ENCODE results near the gene E2F4. TPM values are rescaled to one million over a fixed set of nuclear protein-coding genes. Genes with fewer than 3 reads are reported as not detected.

The E2F4 gene
- total RNA-seq, 1 experiment from 2014 or later = 126 TPM

GRCh38 chr16:67173808-67174705, 17.9 kb upstream of the E2F4 start:
- DNase-seq (ENCODE audit: low read depth) = peak; percentile 93

- no peak for DNase-seq (ENCODE audit: low read depth)
Observed at GRCh38 chr16:67174706-67175231, 17.2 kb upstream of the E2F4 start.

- no peak for DNase-seq (ENCODE audit: low read depth)
Observed at GRCh38 chr16:67176662-67177061, 15.3 kb upstream of the E2F4 start.

GRCh38 chr16:67177743-67178699, 13.9 kb upstream of the E2F4 start:
- DNase-seq (ENCODE audit: low read depth) = no peak

- DNase-seq (ENCODE audit: low read depth) = no peak
Observed at GRCh38 chr16:67179421-67180080, 12.4 kb upstream of the E2F4 start.

GRCh38 chr16:67180166-67180565, 11.8 kb upstream of the E2F4 start:
- no peak for DNase-seq (ENCODE audit: low read depth)

- DNase-seq (ENCODE audit: low read depth) = peak; percentile 93
Observed at GRCh38 chr16:67181346-67181745, 10.6 kb upstream of the E2F4 start.

GRCh38 chr16:67182288-67182687, 9.7 kb upstream of the E2F4 start:
- DNase-seq (ENCODE audit: low read depth) = no peak

GRCh38 chr16:67183284-67183626, 8.7 kb upstream of the E2F4 start:
- DNase-seq (ENCODE audit: low read depth) = no peak

GRCh38 chr16:67183627-67184452, 8.1 kb upstream of the E2F4 start, which contains the start of gene MATCAP1:
Gene MATCAP1 (minus strand): TSS chr16:67183963. CDS start chr16:67180610, 3,353 bp downstream.
- peak; percentile 98 for DNase-seq (ENCODE audit: low read depth)

- no peak for DNase-seq (ENCODE audit: low read depth)
Observed at GRCh38 chr16:67184453-67184994, 7.4 kb upstream of the E2F4 start.

GRCh38 chr16:67184995-67185650, 6.8 kb upstream of the E2F4 start:
- peak; percentile 90 for DNase-seq (ENCODE audit: low read depth)

- no peak for DNase-seq (ENCODE audit: low read depth)
Observed at GRCh38 chr16:67185651-67186134, 6.3 kb upstream of the E2F4 start.

- DNase-seq (ENCODE audit: low read depth) = peak; percentile 92
Observed at GRCh38 chr16:67186550-67186950, 5.4 kb upstream of the E2F4 start.

- peak; percentile 87 for DNase-seq (ENCODE audit: low read depth)
Observed at GRCh38 chr16:67187175-67187890, 4.6 kb upstream of the E2F4 start.

- DNase-seq (ENCODE audit: low read depth) = no peak
Observed at GRCh38 chr16:67188323-67188722, 3.6 kb upstream of the E2F4 start.

- no peak for DNase-seq (ENCODE audit: low read depth)
Observed at GRCh38 chr16:67188798-67189197, 3.2 kb upstream of the E2F4 start.

- no peak for DNase-seq (ENCODE audit: low read depth)
Observed at GRCh38 chr16:67190041-67190440, 1.9 kb upstream of the E2F4 start, which contains the start of gene EXOC3L1. Gene EXOC3L1 (minus strand): TSS chr16:67190136. CDS start chr16:67189676, 460 bp downstream.
